GM12878 (cell line): ENCODE measurements around the gene FNDC3B.

Experiments used
- CTCF ChIP-seq, 3 experiments: IDR thresholded peaks in 2 of 3; conservative IDR thresholded peaks in 1 of 3; 2 replicates each; pipeline ENCODE4 v1.5.1; 2011; ENCODE audit warnings: low read depth in 3 of 3, low read length in 3 of 3, mild to moderate bottlenecking in 3 of 3, control low read depth in 2 of 3, moderate library complexity in 2 of 3, inconsistent platforms in 1 of 3, mixed read lengths in 1 of 3; ENCODE audit not compliant: control insufficient read depth in 2 of 3, insufficient read depth in 1 of 3; ENCODE audit errors: extremely low read depth in 1 of 3
- EZH2 ChIP-seq: IDR thresholded peaks from 2 replicates; pipeline ENCODE4 v1.6.1; 2012; ENCODE audit warnings: low read depth, mild to moderate bottlenecking, control low read depth, inconsistent platforms, low read length, borderline replicate concordance; ENCODE audit not compliant: control insufficient read depth
- POLR2A ChIP-seq: IDR thresholded peaks from 2 replicates; pipeline ENCODE4 v1.6.1; 2011; ENCODE audit warnings: low read depth, mild to moderate bottlenecking, low read length
- POLR2AphosphoS5 ChIP-seq: IDR thresholded peaks from 2 replicates; pipeline ENCODE4 v1.6.1; 2011; ENCODE audit warnings: mild to moderate bottlenecking, low read length, inconsistent platforms
- RELB ChIP-seq: fragments of 450-650 bp; IDR thresholded peaks from 2 replicates; pipeline ENCODE4 v1.6.1; 2017; ENCODE audit warnings: low read depth, mild to moderate bottlenecking, moderate library complexity
- TBL1XR1 ChIP-seq: IDR thresholded peaks from 2 replicates; pipeline ENCODE4 v1.6.1; 2012; ENCODE audit warnings: low read depth, low read length, improper control_type of control experiment

GRCh38 chr3:172174513-172175253 lies 135.3 kb downstream of the FNDC3B start:
- no peak for TF ChIP-seq EZH2
- TF ChIP-seq POLR2AphosphoS5: no peak
- no peak for TF ChIP-seq TBL1XR1
- TF ChIP-seq CTCF (IDR thresholded peaks at IDR 0.05 in 2 of 3, conservative IDR thresholded peaks at IDR 0.05 in 1 of 3; ENCODE audit: control insufficient read depth in 2 of 3, extremely low read depth in 1 of 3, insufficient read depth in 1 of 3, low read depth in 3 of 3, low read length in 3 of 3): no peak
- TF ChIP-seq RELB: no peak
- TF ChIP-seq POLR2A: no peak
